ENCODE results near the gene DDX24.

DDX24 gene

GRCh38 chr14:94030571-94030970 lies 50.4 kb downstream of the DDX24 start:
- no peak for TF ChIP-seq CTCF (IDR thresholded peaks at IDR 0.05; ENCODE audit: low read depth, low read length, missing control alignments)
- no peak overlapping the region for H3K4me3 ChIP-seq (ENCODE audit: low read depth, low read length)
- DNase-seq (ENCODE audit: low read depth) = no peak
- in situ Hi-C loops (cut with HindIII; ENCODE audit: low sequenced_read_pairs) = no loop called here

GRCh38 chr14:94029671-94030203 lies 51.3 kb downstream of the DDX24 start:
- no peak for TF ChIP-seq CTCF (IDR thresholded peaks at IDR 0.05; ENCODE audit: low read depth, low read length, missing control alignments)
- no peak for DNase-seq (ENCODE audit: low read depth)
- no peak overlapping the region for H3K4me3 ChIP-seq (ENCODE audit: low read depth, low read length)
- in situ Hi-C loops (cut with HindIII; ENCODE audit: low sequenced_read_pairs) = loop anchor here (5.0 kb wide), 2 partner anchors 57 to 93 kb away; no protein-coding TSS in a partner anchor

GRCh38 chr14:94029265-94029664 lies 51.7 kb downstream of the DDX24 start:
- H3K4me3 ChIP-seq (ENCODE audit: low read depth, low read length) = no peak overlapping the region
- in situ Hi-C loops (cut with HindIII; ENCODE audit: low sequenced_read_pairs) = loop anchor here (5.0 kb wide), 2 partner anchors 57 to 93 kb away; no protein-coding TSS in a partner anchor
- DNase-seq (ENCODE audit: low read depth) = no peak
- no peak for TF ChIP-seq CTCF (IDR thresholded peaks at IDR 0.05; ENCODE audit: low read depth, low read length, missing control alignments)

GRCh38 chr14:94028450-94028826 lies 52.6 kb downstream of the DDX24 start:
- H3K4me3 ChIP-seq (ENCODE audit: low read depth, low read length) = no peak overlapping the region
- peak; percentile 9 for TF ChIP-seq CTCF (IDR thresholded peaks at IDR 0.05; ENCODE audit: low read depth, low read length, missing control alignments)
- in situ Hi-C loops (cut with HindIII; ENCODE audit: low sequenced_read_pairs) = loop anchor here (5.0 kb wide), 2 partner anchors 56 to 94 kb away; no protein-coding TSS in a partner anchor
- peak; percentile 4 for DNase-seq (ENCODE audit: low read depth)

- in situ Hi-C loops (cut with HindIII; ENCODE audit: low sequenced_read_pairs) = loop anchor here (5.0 kb wide), 2 partner anchors 56 to 94 kb away; no protein-coding TSS in a partner anchor
- H3K4me3 ChIP-seq (ENCODE audit: low read depth, low read length) = no peak overlapping the region
- DNase-seq (ENCODE audit: low read depth) = no peak
- TF ChIP-seq CTCF (IDR thresholded peaks at IDR 0.05; ENCODE audit: low read depth, low read length, missing control alignments) = no peak
These were observed 53.2 kb downstream of the DDX24 start for GRCh38 chr14:94027566-94028449.

GRCh38 chr14:94026889-94027469 lies 54.0 kb downstream of the DDX24 start:
- peak overlapping the region; percentile 58 for H3K4me3 ChIP-seq (ENCODE audit: low read depth, low read length)

More at GRCh38 chr14:94026889-94027469, 54.0 kb downstream of the DDX24 start:
- in situ Hi-C loops (cut with HindIII; ENCODE audit: low sequenced_read_pairs) = loop anchor here (5.0 kb wide), 2 partner anchors 55 to 95 kb away; no protein-coding TSS in a partner anchor
- no peak for DNase-seq (ENCODE audit: low read depth)
- TF ChIP-seq CTCF (IDR thresholded peaks at IDR 0.05; ENCODE audit: low read depth, low read length, missing control alignments) = no peak
